ENCODE results near the gene TMEM89.
A peak's percentile ranks its signal among the peaks of the same experiment; 100 is the strongest.

The TMEM89 gene

DNA sequence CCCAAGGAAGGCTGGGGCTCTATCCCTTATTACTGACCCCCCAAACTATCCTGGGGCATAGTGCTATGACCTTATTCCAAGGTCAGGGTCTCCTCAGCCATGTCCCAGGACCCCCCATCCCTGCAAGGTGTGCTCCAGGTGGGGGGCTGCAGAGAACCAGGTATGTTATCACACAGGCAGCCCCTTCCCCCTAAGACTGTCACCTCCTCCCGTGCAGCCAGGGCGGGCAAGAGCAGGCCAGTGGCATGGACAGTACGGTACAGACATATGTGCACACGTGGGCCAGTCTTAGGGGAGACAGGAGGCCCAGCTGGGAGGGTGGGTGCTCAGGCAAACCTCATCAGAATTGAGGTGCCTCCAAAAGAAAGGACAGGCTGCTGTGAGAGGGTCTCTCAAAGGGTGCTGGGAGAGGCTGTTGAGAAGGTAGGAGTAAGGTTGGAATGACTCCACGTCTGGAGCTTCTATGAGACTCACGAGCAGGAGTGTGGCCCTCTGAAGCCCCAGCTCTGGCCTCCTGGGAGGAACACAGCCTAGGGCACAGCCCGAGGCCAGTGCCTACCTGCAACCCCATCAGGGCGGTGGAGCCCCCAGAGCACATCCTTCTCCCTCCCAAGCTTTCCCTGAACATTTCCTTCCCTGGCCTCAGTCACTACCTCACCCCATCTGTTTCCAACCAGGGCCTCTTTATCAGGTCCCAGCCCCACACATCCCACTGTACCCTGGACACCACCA lies 24.7 kb downstream of the TMEM89 start:
- DNase-seq (ENCODE audit: low read depth, low spot score) = no peak
- H3K4me3 ChIP-seq (ENCODE audit: low read depth, low read length) = no peak overlapping the region
- POLR2A ChIA-PET = no interaction called here
- TF ChIP-seq CTCF (IDR thresholded peaks at IDR 0.05; ENCODE audit: insufficient read depth, low read length, missing control alignments) = no peak
- CTCF ChIA-PET = interaction anchor here (0.9 to 3.1 kb wide), 2 partner anchors 9 to 38 kb away, joined by 5 to 25 read pairs; partner anchors contain the start of gene PFKFB4

GRCh38 chr3:48596157-48596556 lies 25.4 kb downstream of the TMEM89 start:
- no peak overlapping the region for H3K4me3 ChIP-seq (ENCODE audit: low read depth, low read length)
- POLR2A ChIA-PET = interaction anchor here (0.9 kb wide), 2 partner anchors 31 to 38 kb away, joined by 3 to 5 read pairs; no protein-coding TSS in a partner anchor
- CTCF ChIA-PET = interaction anchor here (0.8 to 1.7 kb wide), 2 partner anchors 39 to 62 kb away, joined by 3 read pairs; partner anchors contain the start of gene SLC26A6
- no peak for TF ChIP-seq CTCF (IDR thresholded peaks at IDR 0.05; ENCODE audit: insufficient read depth, low read length, missing control alignments)
- DNase-seq (ENCODE audit: low read depth, low spot score) = no peak

DNA sequence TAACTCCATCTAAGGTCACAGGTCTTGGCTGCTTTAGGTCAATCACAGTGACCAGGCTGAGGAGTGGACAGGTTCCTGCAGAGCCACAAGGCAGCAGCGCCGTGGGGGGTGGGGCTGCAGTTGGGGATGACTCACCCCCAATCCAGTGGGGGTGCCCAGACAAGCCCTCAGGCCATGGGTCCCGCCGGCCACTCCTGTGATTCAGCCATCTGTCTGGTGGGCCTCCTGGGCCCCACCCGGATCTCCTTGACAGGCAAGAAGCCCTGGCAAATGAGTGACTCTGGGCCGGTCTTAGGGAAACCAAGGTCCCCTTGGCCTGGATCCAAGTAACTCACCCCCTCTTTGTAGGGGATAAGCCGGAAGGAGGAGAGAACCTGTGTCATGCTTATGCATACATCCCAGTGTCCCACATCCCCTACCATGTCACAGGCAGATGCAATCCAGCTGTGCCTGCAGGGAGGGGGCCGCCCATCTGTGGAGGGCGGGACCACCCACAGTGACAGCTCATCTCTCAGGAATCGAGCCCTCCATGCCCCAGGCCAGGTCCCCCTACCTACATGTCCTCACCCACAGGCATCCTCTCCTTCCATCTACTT lies 25.9 kb downstream of the TMEM89 start:
- ChIA-PET CTCF (interaction anchor here (0.8 to 1.7 kb wide), 2 partner anchors 40 to 62 kb away, joined by 3 read pairs; partner anchors contain the start of gene SLC26A6), POLR2A (interaction anchor here (0.9 to 1.0 kb wide), 3 partner anchors 30 to 122 kb away, joined by 3 to 5 read pairs (median 3); no protein-coding TSS in a partner anchor)
- H3K4me3 ChIP-seq (ENCODE audit: low read depth, low read length) = peak overlapping the region; percentile 65

DNA sequence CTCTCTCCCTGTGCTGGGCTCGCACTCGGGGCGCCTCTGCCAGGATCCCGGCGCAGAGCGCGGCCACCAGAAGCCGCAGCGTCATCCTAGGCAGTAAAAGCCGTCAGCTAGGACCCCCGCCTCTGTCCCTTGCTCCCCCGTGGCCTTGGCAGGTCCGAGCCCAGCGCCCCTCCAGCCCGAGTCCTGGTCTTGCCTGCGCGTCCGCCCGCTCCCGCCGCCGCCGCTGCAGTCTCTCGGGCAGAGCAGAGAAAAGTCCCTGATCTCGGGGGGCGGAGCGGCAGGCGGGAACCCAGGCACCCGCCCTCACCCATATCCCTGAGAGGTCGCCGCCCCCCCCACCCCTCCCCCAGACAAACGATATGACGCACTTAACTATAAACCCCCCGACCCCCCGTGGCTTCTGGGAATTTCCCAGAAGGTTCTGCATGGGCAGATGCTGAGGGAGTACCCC lies 26.5 kb downstream of the TMEM89 start, which contains the start of gene COL7A1:
COL7A1 (minus strand) TSS at position 255 of the 451 bp plus-strand sequence; CDS start at position 85, 170 bp downstream.
- no peak for DNase-seq (ENCODE audit: low read depth, low spot score)
- POLR2A ChIA-PET = interaction anchor here (1.0 kb wide), 1 partner anchor 122 kb away, joined by 3 read pairs; no protein-coding TSS in a partner anchor
- no peak for TF ChIP-seq CTCF (IDR thresholded peaks at IDR 0.05; ENCODE audit: insufficient read depth, low read length, missing control alignments)
- CTCF ChIA-PET = interaction anchor here (0.8 to 1.7 kb wide), 2 partner anchors 40 to 63 kb away, joined by 3 read pairs; partner anchors contain the start of gene SLC26A6
- peak within 1 kb of the TSS; percentile 65 for H3K4me3 ChIP-seq (ENCODE audit: low read depth, low read length)

More for the DNA sequence above, 25.9 kb downstream of the TMEM89 start:
- DNase-seq (ENCODE audit: low read depth, low spot score) = no peak
- no peak for TF ChIP-seq CTCF (IDR thresholded peaks at IDR 0.05; ENCODE audit: insufficient read depth, low read length, missing control alignments)

GRCh38 chr3:48594417-48595049 lies 27.0 kb downstream of the TMEM89 start:
- CTCF ChIA-PET = interaction anchor here (1.7 kb wide), 1 partner anchor 63 kb away, joined by 3 read pairs; no protein-coding TSS in a partner anchor
- no peak for DNase-seq (ENCODE audit: low read depth, low spot score)
- POLR2A ChIA-PET = no interaction called here
- peak overlapping the region; percentile 65 for H3K4me3 ChIP-seq (ENCODE audit: low read depth, low read length)
- TF ChIP-seq CTCF (IDR thresholded peaks at IDR 0.05; ENCODE audit: insufficient read depth, low read length, missing control alignments) = no peak

Measured in AG04449 (cell line).